Dedifferentiated amniotic fluid mesenchymal stem cell (primary cell): ENCODE results near the gene DCP2.

ENCODE experiments used
- DNase-seq: peaks from one replicate; pipeline ENCODE4 v3.0.0-alpha.2; 2016; ENCODE audit errors: extremely low spot score

Gene DCP2

DNA sequence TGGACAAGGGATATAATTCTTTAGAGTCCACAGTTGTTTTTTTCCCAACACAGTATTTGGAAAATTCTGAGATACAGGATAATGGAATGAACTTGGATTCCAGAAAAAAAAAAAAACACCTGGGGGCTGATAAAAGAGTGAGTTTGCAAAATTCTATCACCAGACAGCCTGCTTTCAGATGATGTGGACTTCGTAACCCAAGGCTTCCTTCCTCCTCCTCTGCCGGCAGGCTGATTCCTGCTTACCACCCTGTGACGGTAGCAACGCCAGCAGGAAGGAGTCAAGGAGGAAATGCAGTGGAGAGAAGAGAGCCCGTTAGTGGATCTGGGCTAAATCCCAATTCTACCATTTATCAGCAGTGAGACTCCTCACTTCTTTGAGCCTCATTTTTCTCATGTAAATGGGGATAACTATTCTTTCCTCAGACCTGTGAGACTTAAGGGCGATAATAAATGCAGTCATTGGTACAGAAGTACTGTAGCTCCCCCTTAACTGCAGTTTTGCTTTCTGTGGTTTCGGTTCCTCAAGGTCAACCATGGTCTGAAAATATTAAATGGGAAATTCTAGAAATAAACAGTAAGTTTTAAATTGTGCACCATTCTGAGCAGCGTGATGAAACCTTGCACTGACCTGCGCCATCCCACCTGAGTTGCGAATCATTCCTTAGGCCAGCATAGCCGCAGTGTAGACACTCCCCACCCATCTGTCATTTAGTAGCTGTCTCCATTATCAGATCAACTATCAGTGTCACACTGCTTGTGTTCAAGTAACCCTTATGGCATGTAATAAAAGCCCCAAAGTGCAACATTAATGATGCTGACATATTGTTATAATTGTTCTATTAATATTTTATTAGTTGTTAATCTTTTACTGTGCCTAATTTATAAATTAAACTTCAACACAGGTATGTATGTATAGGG, 71.4 kb downstream of the DCP2 start:
- DNase-seq: no peak

DNA sequence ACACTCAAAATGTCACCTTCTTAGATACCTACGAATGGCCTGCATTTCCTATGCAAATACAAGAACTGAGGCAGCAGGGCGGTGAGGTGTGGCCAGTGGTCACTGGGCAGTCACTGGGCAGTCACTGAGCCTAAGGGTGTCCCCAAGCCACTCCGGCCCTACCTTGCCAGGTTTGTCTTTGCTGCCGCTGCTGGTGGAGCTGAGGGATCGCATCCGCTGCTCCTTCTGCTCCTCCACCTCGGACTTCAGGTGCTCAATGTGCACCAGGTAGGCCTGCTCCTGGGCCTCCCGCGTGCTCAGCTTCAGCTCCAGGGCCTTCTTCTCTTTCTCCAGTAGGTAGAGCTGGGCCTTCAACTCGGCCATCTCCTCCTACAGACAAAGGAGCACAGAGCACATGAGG, 72.3 kb downstream of the DCP2 start:
- no peak for DNase-seq

DNA sequence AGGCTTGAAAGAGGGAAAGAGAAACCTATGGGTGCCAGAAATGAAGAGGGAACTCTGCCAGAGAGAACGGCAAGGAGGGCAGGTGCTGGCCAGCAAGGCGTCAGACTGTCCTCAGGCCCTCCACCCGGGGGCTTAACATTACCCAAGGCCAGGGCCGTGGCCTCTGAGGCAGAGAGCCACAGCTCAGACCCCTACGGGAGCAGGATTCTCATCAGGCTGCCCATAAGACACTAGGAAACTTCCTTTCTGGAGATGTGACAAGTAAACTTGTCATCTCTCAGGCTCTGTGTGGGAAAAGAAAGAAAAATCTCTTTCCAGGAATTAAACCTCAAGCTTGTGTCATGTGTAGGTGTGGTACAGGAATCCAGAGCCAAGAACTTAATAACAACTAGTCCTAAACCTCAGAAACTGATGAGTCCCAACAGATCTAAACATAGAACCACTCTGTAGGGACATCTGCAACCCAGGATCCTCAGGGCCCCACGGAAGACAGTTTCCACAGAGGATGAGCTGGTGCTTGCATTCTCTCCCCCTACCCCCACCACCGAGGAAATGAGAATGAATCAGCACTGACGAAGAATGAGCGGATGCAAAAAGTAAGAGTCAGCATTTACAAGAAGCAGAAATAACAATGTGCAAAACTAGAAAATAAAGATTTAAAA, 74.3 kb downstream of the DCP2 start:
- DNase-seq: peak; percentile 20

DNA sequence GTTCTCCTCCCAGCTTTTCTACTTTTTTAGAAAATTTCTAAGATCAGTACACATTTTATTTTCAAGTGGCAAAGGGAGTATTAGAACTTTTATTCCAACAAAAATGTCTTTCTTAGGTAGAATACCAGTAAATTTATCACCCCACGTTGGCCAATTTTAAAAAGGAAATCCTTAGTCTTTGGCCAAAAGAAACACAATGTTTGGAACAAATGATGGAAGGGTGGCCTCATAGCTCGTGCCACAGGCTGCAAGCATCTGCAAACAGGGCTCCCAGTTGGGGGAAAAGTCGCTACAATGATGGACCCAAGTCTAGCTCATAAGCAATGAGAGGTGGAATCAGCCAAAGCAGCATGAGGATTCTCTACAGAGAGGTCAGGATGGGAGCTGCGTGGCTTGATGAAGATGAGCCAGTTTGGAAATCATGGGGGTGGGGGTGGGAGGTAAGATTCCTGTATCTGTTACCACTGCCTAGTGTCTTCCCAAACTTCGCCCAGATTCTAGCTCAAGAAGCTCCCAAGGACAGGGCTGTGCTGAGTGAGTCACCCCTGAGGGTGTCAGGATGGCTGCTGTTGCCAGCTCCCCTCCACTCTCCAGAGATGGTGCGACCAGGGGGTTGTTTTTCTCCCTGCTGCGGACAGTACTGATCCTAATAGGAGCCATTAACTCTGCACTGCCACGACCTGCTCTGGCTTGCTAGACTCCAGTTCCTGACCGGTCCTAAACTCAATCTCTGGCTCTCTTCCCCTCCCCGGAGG, 75.6 kb downstream of the DCP2 start:
- no peak for DNase-seq

DNA sequence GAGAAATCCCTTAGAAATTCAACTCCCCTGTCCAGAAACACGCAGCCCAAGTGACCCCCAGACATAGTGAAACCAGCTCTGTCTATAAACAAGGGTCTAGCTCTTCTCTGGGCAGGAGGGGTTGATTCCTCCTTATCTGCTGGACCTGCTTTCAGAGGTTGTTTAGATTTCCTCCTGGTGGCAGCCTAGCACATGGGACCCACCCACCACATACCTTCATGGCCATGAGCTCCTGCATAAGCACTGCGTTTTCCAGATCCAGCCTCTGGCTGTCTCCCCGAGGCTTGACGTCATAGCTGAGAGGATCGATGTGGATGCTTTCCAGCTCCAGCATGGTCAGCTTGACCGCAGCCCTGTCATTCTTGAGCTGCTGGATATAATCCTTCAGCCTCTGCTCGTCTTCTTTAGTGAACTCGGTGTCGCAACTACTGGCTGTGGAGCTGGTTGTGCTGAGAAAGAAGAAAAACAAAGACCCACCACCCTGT, 77.0 kb downstream of the DCP2 start:
- no peak for DNase-seq

DNA sequence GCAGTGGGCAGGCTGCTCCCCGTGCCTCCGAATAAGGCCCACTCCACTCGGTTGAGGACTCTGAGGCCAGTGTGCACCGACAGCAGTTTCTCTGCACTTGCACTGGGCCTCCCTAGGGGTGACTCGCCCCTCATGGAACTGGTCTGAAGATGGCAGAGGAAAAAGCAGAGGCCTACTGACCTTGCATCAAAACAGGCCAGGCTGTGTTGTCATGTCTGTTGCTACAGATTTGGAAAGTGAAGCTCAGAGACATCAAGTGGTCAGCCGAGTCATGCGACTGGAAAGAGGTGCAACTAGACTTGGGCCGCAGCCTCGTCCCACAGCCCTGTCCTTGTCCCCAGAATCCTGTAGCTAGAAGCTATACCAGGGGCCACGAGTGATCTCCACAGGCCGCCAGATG, 78.3 kb downstream of the DCP2 start:
- DNase-seq: no peak

DNA sequence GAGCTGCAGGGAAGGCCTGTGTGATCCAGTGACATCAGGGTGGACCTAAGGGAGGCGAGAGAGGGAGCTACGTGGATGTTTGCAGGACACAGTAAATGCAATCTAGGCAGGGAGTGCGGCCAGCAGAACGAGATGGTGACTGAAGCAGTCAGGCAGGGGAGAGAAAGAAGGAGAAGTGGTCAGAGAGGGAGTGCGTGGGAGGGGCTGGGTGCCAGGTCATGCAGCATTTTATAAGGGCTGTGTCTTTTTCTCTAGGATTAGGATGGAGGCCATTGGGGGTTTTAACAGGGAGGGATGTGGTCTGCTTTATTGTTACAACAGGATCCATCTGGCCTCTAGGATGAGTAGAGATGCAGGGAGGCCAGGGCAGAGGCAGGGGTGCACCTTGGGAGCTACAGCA, 80.4 kb downstream of the DCP2 start:
- DNase-seq: no peak

DNA sequence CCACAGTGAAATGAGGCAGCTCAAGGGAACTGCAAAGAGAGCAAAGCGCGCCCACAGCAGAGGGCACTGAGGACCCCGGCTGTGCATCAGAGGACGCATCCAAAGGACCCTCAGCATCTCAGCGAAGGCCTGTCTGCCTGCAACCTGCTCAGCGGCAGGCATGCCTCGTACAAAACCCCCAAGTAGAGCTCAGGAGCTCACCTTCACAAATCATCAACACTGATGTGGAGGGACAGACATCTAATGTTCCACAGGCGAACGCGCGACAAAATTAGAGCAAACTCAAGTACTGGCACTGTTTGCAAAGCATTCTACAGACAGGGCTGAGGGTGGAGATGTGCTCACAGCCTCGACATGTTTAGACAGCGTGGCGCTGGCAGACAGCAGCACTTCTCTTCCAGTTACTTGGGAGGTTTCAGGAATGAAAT, 81.0 kb downstream of the DCP2 start:
- no peak for DNase-seq

DNA sequence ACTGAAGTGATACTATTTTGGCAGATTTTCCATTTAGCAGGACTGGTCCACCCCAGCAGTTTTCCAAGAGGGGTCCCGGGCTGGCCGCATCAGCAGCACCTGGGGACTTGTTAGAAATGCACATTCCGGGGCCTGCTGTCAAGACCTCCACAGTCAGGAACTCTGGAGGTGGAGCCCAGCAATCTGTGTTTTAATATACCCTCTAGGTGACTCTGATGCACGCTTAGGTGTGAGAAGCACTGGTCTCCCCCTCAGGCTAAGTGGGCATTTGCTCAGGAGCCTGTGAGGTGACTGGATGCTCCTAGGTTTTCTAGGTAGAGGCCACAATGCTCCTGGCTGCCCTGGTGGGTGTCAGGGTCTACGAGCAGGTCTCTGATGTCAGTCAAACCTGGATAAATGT, 81.7 kb downstream of the DCP2 start:
- DNase-seq: no peak

DNA sequence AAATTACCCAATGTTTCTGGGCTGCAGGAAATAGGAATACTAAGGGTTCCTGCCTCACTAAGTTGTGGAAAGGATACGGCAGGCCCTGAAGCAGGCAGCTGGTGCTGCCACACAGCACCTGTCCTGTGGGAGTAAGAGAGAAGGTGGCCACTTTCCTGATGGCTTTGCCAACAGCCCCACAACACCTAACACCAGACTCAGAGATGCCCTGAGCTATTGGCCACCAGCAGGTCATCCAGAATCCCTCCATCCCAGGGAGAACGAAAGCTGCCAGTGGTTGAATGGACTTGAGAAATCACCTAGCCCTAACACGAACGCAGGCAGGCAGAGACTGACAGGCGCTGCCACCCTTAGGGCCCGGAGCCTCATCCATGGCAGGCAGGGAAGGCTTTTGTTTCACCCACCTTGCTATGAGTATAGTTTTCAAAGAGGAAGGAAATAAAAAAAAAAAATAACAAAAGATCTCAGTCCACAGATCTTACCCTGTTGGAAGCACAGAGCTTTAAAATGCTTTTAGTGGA, 82.2 kb downstream of the DCP2 start:
- no peak for DNase-seq

DNA sequence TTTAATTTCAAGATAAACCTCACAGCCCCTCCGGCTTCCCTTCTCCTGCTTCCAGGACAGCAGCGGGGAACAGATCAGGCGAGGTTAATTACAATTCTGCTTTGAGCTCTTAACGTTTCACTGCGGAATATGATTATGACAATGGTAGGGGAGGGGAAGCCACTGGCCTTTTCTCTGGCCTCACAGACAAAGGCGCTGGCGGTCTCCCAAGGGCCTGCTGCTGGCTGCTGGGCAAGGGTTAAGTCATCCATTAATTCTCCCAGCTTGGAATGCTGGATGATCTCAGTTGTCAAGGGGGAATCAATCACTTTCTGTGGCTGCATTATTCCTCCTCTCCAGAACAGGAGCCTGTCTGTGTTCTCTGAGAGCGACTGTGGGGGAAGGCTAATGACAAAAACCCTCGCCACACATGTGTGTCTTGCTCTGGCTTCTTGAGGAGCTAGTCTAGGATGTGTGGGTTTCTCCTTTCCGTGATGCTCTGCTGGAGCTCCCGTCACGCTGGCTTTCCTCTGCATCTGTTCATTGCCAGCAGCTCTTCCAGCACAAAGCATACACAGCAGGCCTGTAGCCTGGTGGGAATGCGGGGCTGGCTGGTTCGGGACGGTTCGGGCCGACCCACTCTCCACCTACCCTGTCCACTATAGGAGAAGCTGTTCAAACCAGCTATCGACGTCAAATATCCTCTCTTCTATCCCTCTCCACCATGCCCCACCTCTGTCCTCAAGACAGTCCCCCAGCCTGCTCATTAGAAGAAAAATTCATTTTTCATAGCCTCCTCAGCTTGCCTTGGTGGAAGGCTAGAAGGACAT, 82.8 kb downstream of the DCP2 start:
- DNase-seq: no peak

DNA sequence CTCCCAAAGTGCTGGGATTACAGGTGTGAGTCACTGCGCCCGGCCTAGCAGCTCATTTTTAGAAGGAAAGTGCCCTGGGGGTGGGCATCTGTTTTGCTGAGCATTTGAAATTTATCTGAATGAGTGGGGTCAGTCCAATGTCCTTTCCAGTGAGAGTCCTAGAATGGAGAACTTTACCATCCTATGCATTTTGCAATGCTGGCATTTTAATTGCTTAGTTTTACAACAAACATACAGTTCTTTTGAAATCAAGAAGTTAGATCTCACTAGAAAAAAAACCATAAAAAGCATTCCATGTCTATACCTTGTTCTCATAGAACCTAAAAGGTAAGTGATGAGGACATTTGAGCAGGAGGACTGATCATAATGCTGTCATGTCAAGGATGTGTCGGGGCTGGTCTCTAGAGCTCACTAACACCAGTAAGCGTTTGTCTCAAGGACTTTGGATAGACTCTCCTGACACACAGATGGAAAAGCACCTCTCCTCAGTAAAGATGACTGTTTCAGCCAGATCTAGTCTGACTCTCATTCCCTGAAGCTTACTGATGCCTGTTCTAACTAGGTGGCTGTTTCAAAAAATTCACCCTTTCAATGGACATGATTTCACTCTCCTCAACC, 83.9 kb downstream of the DCP2 start:
- DNase-seq: no peak

DNA sequence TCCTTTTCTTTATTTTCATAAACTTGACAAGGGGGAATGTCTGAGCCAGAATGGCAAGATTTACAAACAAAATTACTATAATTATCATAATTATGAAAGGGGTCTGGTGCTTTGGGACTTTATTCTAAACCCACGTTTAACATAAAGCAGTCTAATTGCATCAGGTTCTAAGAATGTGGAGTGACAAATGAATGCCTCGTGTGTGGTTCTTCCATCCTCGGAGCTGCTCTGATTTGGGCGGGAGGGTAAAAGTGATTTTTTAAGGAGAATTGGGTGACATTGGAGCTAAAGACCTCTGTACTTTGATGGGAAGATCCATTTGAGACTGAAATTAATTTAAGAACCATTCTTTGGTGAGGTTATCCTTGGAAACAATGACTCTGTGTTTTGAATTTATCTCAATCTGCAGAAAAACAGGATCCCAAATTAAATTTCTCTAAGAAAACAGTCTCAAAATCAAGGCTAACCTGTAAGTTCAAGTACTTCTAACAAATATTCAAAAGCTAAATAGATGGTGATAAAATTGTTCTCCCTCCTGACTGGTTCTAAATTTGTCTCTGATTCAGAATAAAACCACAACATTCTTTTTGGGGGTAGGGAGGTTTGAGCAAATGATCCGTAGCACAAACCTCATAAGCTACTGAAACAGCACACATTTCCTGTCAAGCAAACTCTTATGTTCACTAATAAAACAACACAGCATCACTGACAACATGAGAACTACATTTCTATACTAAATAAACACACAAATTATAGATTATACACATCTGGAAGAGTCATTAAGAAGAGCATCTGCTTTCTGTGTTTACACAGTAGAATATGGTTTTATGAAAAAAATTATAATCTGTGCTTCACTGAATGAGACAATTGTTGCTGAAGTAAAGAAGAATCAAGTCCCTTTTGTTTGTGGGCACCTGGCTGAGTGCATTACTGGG, 85.5 kb downstream of the DCP2 start:
- peak; percentile 40 for DNase-seq

DNA sequence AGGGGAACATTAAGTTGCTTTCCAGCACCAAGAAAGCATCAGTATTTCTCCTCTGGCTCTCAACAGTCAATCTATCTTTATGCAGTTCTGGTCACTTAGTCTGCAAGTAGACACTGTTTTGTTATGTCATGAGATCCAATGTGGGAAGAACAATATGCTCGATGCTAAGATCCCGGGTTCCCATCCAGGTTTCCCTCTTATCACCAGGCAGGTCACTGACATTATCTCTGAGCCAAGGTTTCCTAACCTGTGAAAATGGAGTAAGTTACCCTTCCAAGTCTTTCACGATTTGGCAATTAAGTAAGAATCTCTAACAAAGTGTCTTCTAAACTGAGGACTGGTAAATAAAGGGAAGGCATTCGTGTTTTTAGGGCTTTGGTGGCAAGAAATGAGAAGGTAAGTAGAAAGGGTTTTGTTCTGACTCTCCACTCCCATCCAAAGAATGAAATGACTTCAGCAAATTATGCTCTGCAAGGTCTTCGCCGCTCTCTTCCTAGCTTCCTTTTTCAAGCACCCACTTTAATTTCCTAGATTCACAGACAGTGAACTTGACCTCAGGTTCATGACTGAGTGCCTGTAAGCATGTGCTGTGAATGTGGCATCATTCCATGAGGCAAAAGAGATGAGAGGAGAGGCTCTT, 86.4 kb downstream of the DCP2 start:
- no peak for DNase-seq

DNA sequence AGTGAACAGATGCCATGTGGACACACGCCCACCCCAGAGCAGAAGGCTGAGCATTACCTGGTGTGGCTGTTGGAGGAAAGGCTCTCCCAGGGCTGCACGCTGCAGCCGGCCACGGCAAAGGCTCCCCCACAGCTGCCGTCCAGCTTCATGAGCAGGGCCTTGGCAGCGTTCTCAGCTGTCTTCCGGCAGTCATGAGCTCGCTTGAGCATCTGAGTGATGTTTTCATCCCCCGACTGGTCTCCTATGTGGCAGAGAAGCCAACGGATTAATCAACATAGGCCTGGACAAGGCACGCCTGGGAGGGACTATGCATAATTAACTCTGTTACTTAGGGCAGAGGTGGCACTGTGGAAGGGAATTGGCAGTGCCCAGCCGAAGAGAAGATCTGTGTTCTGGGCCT, 87.3 kb downstream of the DCP2 start:
- DNase-seq: no peak

DNA sequence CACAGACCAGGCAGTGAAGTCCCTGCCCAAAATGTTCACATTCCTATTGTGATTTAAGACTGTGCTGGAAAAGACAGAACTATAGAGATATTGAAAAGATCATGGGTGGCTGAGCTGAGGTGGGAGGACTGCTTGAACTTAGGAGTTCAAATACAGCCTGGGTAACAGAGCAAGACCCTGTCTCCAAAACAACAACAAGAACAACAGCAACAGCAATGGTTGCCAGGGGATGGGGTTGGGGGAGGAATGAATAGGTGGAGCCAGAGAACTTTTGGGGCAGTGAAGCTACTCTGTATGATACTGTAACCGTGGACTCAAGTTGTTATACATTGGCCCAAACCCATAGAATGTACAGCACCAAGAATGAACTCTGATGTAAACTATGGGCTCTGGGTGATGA, 88.2 kb downstream of the DCP2 start:
- no peak for DNase-seq

DNA sequence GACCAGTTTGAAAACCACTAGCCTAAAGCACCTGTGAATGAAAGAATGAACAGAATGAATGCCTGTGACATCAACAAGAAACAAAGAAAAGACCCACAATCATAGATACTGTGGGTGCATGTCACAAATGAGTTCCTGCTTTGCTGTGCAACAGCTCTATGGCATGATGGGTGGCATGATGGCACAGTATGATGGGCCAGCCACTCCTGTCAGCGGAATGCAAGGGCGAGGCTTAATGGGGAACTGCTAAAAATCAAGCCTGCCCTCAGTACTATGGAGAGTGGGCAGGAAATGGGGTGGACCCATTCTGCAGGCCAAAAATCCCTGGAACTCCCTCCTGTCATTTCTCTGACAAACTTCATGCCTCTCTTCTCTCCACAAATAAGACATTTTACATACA, 89.0 kb downstream of the DCP2 start:
- DNase-seq: no peak

DNA sequence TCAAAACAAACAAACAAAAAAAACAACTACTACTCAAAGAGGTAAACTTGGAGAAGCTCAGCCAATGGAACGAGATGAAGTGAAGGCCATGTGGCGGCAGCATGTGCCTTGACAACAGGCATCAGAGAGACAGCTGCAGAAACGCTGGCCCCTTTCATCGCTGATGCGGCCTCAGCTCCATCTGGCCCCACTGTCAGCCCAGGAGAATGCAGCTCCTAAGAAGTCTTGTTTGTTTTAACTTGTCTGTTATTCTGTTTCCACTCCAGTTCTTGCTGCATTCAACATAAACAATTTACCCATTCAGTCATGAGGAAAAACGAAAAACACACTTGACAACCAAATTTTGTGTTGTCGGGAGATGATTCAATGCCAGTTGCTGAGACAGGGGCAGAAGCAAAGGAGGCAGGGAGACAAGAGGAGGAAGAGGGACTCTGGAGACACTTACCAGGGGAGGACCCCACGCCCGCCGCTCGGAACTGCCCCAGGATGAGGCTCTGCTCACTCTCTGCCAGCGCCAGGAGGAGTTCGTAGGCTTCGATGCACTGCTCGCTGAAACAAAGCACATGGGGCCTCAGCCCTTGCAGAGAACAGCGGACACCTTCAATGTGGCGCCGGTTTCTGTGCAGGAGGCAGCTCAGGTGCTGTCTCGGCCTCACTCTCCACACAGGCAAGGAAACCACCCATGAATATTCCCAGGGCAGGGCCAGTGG, 91.2 kb downstream of the DCP2 start:
- DNase-seq: no peak

DNA sequence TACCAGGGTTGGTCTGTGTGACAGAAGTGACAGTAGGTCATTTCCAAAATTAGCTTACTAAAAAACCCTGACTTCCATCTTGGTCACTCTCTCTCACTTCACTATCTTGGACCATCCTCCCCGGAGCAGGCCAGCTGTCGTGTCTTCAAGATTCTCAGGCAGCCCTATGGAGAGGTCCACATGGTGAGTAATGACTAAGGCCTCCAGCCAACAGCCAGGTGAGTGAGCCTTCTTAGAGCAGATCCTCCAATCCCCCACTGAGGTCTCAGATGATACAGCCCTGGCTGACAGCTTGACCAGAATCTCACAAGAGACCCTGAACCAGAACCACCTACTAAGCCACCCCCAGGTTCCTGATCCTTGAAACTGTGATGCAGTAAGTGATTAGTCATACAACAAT, 92.0 kb downstream of the DCP2 start:
- no peak for DNase-seq
